SKM-1 (cell line): ENCODE measurements around the gene LAMA2.

Experiments used
- DNase-seq: peaks from one replicate; lab custom pipeline; 2025; ENCODE audit not compliant: unreplicated experiment; lab: John Stamatoyannopoulos, UW

The LAMA2 gene

GRCh38 chr6:129209355-129209754 lies 326.4 kb downstream of the LAMA2 start:
- DNase-seq = no peak

DNA sequence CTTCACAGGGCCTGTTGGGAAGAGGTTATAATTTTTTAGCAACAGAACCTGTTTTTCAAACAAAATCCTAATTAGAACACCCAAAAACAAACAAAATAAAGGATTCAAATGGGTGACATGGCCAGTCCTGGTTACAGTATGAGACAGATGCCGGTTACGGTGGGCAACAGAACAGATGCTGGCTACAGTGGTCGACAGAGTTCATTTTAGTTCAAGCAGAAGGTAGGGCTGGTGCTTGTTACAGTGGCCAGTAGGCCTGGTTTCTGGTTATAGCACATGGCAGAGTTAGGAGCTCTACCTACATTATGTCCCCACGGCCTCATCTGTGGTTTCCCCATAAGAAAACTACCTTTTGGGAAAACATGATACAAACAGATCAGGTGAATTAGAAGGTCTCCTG lies 327.7 kb downstream of the LAMA2 start:
- no peak for DNase-seq

DNA sequence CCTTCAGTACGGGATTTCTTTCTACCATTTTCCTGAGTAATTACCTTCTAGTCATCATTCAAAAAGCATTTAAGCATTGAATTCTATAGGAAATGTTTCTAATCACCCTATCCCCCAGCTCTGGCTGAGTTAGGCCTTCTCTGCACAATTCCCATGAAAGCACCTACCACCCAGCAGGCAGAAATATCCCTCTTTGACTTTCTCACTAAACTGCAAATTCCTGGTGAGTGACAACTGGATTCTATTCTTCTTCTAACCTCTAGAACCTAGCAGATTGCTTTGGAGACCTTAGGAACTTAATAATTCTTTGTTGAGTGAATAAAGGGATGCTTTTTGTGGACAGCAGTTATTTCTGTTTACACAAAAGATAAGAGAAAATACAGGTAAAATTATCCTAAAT lies 328.7 kb downstream of the LAMA2 start:
- no peak for DNase-seq

DNA sequence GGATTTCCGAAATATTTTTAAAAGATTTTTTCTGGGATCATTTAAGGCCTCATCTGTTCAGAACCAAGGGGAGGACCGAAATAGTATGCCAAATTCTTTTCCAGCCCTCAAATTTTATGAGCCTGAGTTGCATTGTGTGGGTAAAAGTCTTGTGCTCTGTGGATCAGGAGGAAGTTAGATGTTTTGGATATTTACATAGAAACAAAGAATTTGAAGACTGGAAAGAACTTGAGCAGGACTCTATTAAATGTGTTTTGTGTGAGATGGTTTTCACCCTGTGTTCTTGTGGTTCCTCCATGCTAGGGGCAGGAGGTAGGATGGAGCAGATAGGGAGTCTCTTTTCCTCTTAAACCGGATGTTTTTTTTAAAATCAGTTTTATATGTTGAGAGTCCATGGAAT lies 329.1 kb downstream of the LAMA2 start:
- DNase-seq = no peak

GRCh38 chr6:129215246-129215645 lies 332.3 kb downstream of the LAMA2 start:
- no peak for DNase-seq

GRCh38 chr6:129215916-129216520 lies 333.1 kb downstream of the LAMA2 start:
- DNase-seq = no peak

GRCh38 chr6:129217701-129218100 lies 334.8 kb downstream of the LAMA2 start:
- no peak for DNase-seq

- DNase-seq = no peak
These were observed 350.7 kb downstream of the LAMA2 start for GRCh38 chr6:129233458-129234134.

- DNase-seq = no peak
These were observed 352.4 kb downstream of the LAMA2 start for GRCh38 chr6:129235167-129236000.

DNA sequence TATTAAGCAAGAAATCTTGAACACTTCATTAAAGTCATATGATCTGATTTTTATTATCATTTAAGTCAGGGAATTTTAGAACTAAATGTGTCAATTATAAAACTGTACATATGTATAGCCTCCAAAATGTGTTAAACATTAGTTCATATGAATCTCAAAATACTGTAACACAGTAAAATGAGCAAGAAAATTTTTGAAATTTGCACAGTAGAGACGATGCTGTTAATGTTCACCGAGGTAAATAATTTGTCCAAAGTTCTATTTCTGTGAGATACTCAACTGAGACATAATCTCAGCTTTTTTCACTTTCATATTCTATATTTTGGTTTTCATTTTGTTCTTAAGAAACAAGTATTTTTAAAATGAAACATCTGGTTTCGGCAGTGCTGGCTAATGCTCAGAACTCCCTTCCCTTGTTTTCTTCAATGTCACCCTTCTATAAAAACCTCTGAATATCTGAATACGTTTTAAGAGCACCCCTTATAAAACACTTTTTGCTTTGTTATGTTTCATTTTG lies 353.1 kb downstream of the LAMA2 start:
- no peak for DNase-seq

DNA sequence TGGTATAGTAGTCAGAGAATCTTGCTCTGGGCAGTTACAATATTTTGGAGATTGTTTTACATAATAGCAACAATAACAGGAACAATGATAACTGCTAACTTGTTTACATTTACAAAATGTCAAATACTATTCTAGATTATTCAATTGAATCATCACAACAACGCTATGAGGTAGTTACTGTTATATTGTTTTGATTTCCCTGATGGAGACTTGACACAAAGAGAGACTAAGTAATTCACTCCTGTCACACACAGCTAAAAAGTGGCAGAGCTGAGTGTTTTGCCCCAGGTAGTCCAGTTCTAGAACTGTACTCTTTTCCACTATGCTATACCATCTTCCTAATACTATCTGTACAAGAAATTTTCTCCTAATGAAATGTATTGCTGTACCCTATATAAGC lies 356.1 kb downstream of the LAMA2 start:
- DNase-seq = no peak

DNA sequence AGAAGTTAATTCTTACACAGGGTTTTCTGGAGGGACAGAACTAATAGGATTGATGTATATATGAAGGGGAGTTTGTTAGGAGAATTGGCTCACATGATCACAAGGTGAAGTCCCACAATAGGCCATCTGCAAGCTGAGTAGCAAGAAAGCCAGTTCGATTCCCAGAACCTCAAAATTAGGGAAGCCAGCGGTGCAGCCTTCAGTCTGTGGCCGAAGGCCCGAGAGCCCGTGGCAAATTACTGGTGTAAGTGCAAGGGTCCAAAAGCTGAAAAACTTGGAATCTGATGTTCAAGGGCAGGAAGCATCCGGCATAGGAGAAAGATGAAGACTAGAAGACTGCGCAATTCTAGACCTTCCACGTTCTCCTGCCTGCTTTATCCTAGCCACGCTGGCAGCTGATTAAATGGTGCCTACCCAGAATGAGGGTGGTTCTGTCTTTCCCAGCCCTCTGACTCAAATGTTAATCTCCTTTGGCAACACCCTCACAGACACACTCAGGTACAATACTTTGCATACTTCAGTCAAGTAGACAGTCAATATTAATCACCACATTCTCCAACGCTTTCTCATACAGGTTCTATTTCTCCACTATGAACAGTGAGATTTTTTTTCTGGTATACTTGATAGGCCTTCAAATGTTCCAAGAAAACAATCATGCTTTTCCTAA lies 357.0 kb downstream of the LAMA2 start:
- no peak for DNase-seq

DNA sequence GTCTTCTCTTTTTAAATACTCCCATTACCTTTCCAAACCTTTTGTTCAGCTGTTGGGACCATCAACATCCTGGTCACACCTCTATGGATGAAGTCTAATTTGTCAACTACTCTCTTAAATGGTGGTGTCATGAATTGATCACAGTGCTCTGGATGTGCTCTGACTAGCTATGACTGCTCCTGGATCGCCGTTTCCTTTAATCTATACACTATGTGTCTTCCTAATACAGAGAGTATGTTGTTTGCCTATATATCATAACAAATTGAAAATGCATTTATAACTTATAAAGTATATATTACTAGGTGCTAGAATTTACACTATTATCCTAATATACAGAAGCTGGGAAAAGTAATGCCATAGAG lies 357.5 kb downstream of the LAMA2 start:
- DNase-seq = no peak

DNA sequence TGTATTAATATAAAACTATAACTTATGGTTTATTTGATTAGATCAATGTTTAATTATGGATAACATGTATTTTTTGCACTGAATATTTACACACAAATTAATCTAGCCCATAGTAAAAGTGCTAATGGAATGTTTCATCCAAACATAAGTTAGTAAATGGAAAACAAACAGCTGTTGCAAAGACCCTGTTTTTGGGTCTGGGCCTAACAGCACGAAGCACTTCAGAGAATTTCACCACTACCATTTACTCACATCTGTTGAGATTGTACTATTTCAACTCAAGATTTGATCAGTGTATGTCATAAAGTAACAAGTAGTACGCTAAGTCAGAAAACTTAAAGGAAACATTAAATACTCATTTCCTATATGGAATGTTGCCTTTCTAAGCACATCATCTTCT lies 359.6 kb downstream of the LAMA2 start:
- DNase-seq = no peak

- DNase-seq = no peak
These were observed 360.4 kb downstream of the LAMA2 start for GRCh38 chr6:129243377-129243776.

DNA sequence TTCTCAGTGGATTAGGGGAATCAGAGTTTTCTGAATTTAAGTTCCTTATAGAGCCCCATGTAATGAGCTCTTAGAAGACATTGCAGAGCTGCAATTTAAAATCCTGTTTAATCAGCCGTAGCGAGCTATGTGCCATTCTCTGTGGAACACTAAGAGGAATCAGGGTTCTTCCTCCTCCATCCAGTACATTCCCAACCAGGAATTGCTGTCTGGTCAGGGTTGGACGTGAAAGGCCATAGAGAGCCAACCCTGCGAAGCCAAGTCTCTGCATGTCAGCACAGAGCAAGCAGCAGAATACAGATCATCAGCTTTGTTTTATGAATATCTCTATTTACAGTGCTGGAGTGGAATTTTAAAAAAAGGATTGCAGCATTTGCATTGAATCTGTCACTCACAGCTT lies 366.0 kb downstream of the LAMA2 start:
- DNase-seq = no peak

- DNase-seq = peak; percentile 31
These were observed 368.9 kb downstream of the LAMA2 start for GRCh38 chr6:129251669-129252376.

GRCh38 chr6:129252377-129253071 lies 369.6 kb downstream of the LAMA2 start:
- DNase-seq = no peak

GRCh38 chr6:129253242-129253641 lies 370.3 kb downstream of the LAMA2 start:
- no peak for DNase-seq

GRCh38 chr6:129253727-129254126 lies 370.8 kb downstream of the LAMA2 start:
- no peak for DNase-seq
